Measurements from ENCODE around the gene PAIP2. TPM values are rescaled to one million over a fixed set of nuclear protein-coding genes. Genes with fewer than 3 reads are reported as not detected.

The PAIP2 gene
- total RNA-seq, 1 experiment from 2014 or later: 108 TPM

DNA sequence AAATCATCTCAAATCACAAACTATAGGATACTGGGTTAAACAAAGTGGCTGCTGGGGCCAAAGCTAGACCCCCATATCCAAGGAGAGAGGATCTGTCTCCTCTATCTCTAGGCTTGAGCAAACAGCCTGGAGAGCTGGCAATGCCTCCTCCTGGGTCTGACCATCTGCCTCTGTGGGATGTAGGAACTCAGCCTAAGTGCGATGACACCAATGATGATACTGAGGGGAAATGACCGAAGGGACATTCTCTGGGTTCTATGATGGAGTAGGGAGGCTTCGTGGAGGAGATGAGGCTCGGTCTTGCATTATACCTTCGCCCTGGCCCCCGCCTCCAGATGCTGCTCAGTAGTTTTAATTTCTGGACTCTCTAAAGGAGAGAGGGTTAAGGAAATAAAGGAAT, 71.5 kb downstream of the PAIP2 start:
- no peak overlapping the region for H3K4me3 ChIP-seq (replicated peaks in 1 of 2; ENCODE audit: low read depth in 1 of 2, low read length in 2 of 2)
- no peaks in the 10 kb centered on the region for H4K20me1 ChIP-seq (ENCODE audit: insufficient read depth)
- H3K9me3 ChIP-seq (ENCODE audit: control insufficient read depth in 1 of 2, insufficient read depth in 1 of 2, low read depth in 1 of 2, low read length in 2 of 2): no peaks in the 10 kb centered on the region
- no peak overlapping the region for H3K9ac ChIP-seq (ENCODE audit: low read length)
- H3K27ac ChIP-seq (ENCODE audit: low read depth, low read length): no peak overlapping the region
- ChIA-PET RAD21 (ENCODE audit: low non-redundant PET in 1 of 2, low total read pairs in 2 of 2, uncharacterized antibody in 2 of 2, unreplicated experiment in 2 of 2) (no interaction called here), POLR2A (no interaction called here), CTCF (no interaction called here)
- TF ChIP-seq EGR1 (IDR thresholded peaks at IDR 0.05; ENCODE audit: low read depth) (no peak), POLR2A (IDR thresholded peaks at IDR 0.05; ENCODE audit: borderline replicate concordance, extremely low read depth, insufficient read depth, insufficient read length) (no peak), POLR2AphosphoS5 (IDR thresholded peaks at IDR 0.05; ENCODE audit: low read depth, low read length) (no peak), ZNF274 (IDR thresholded peaks at IDR 0.05; ENCODE audit: low read depth, low read length) (no peak), TCF7L2 (IDR thresholded peaks at IDR 0.05; ENCODE audit: borderline replicate concordance, extremely low read depth, insufficient read depth, insufficient read length) (no peak)
- TF ChIP-seq, protein P1, sequence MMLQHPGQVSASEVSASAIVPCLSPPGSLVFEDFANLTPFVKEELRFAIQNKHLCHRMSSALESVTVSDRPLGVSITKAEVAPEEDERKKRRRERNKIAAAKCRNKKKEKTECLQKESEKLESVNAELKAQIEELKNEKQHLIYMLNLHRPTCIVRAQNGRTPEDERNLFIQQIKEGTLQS (IDR thresholded peaks at IDR 0.05): no peak
- no TSS peak for BruUV-seq (replicated peaks)
- no peak overlapping the region for H3K4me2 ChIP-seq (ENCODE audit: low read length)
- H3K27me3 ChIP-seq (ENCODE audit: insufficient read depth, low read length): no peaks in the 10 kb centered on the region
- H2AFZ ChIP-seq (ENCODE audit: low read depth, low read length, poor library complexity, severe bottlenecking): no peak overlapping the region
- no peaks in the 10 kb centered on the region for H3K36me3 ChIP-seq (ENCODE audit: control insufficient read depth in 1 of 2, insufficient read depth in 2 of 2, low read length in 2 of 2)
- DNase-seq (ENCODE audit: low read depth, low spot score): no peak
- ATAC-seq: no peak
- peaks cover 3 to 15% of the 10 kb centered on the region in 2 experiments; a peak in 3 of 4 replicates for H3K4me1 ChIP-seq (ENCODE audit: control insufficient read depth in 1 of 2, insufficient read depth in 2 of 2, low read length in 2 of 2)
- intact Hi-C loops (cut with micrococcal nuclease): no loop called here
- H3K9me2 ChIP-seq (ENCODE audit: insufficient read depth): no peaks in the 10 kb centered on the region
- H3K79me2 ChIP-seq (ENCODE audit: insufficient read depth, low read length): no peaks in the 10 kb centered on the region

- Histone ChIP-seq H3K4me3 (replicated peaks in 1 of 2; ENCODE audit: low read depth in 1 of 2, low read length in 2 of 2) (no peak overlapping the region), H3K9me3 (ENCODE audit: control insufficient read depth in 1 of 2, insufficient read depth in 1 of 2, low read depth in 1 of 2, low read length in 2 of 2) (no peaks in the 10 kb centered on the region), H4K20me1 (ENCODE audit: insufficient read depth) (no peaks in the 10 kb centered on the region), H3K4me2 (ENCODE audit: low read length) (no peak overlapping the region), H3K36me3 (ENCODE audit: control insufficient read depth in 1 of 2, insufficient read depth in 2 of 2, low read length in 2 of 2) (no peaks in the 10 kb centered on the region), H2AFZ (ENCODE audit: low read depth, low read length, poor library complexity, severe bottlenecking) (no peak overlapping the region), H3K27me3 (ENCODE audit: insufficient read depth, low read length) (no peaks in the 10 kb centered on the region), H3K4me1 (ENCODE audit: control insufficient read depth in 1 of 2, insufficient read depth in 2 of 2, low read length in 2 of 2) (peaks cover 3 to 18% of the 10 kb centered on the region in 2 experiments; a peak in 3 of 4 replicates), H3K27ac (ENCODE audit: low read depth, low read length) (no peak overlapping the region), H3K79me2 (ENCODE audit: insufficient read depth, low read length) (no peaks in the 10 kb centered on the region), H3K9me2 (ENCODE audit: insufficient read depth) (no peaks in the 10 kb centered on the region), H3K9ac (ENCODE audit: low read length) (no peak overlapping the region)
- ChIA-PET CTCF (no interaction called here), POLR2A (no interaction called here), RAD21 (ENCODE audit: low non-redundant PET in 1 of 2, low total read pairs in 2 of 2, uncharacterized antibody in 2 of 2, unreplicated experiment in 2 of 2) (no interaction called here)
- no TSS peak for BruUV-seq (replicated peaks)
- no peak for TF ChIP-seq EZH2 (IDR thresholded peaks at IDR 0.05)
- no peak for TF ChIP-seq YY1 (IDR thresholded peaks at IDR 0.05; ENCODE audit: extremely low read depth, insufficient replicate concordance, low read depth, low read length)
- no peak for TF ChIP-seq FOSL1 (IDR thresholded peaks at IDR 0.05; ENCODE audit: low read depth)
- no peak for TF ChIP-seq CTCF (IDR thresholded peaks at IDR 0.05 in 2 of 3, conservative IDR thresholded peaks at IDR 0.05 in 1 of 3; ENCODE audit: borderline replicate concordance in 1 of 3, insufficient read depth in 1 of 3, low read depth in 2 of 3, low read length in 2 of 3)
- no peak for TF ChIP-seq MAX (IDR thresholded peaks at IDR 0.05)
- TF ChIP-seq CBX3 (IDR thresholded peaks at IDR 0.05; ENCODE audit: low read depth): no peak
- TF ChIP-seq REST (IDR thresholded peaks at IDR 0.05; ENCODE audit: low read depth): no peak
- no peak for TF ChIP-seq ZFX (IDR thresholded peaks at IDR 0.05)
- no peak for TF ChIP-seq POLR2A (IDR thresholded peaks at IDR 0.05; ENCODE audit: borderline replicate concordance, extremely low read depth, insufficient read depth, insufficient read length)
- no peak for TF ChIP-seq SIN3A (IDR thresholded peaks at IDR 0.05; ENCODE audit: low read depth)
- TF ChIP-seq ZNF274 (IDR thresholded peaks at IDR 0.05; ENCODE audit: low read depth, low read length): no peak
- TF ChIP-seq SP1 (IDR thresholded peaks at IDR 0.05; ENCODE audit: low read depth): no peak
- intact Hi-C loops (cut with micrococcal nuclease): no loop called here
- DNase-seq (ENCODE audit: low read depth, low spot score) (no peak), ATAC-seq (no peak)
Measured at GRCh38 chr5:139413963-139414362, 72.3 kb downstream of the PAIP2 start.

All from HCT116 (cell line).